ENCODE data around the gene FDPS.

FDPS gene

GRCh38 chr1:155360051-155360450 is 51.4 kb downstream of the FDPS start:
- TF ChIP-seq SIN3A (IDR thresholded peaks at IDR 0.05; ENCODE audit: borderline replicate concordance, insufficient read depth, low read length), result no peak
- no peak for TF ChIP-seq FOXP2 (optimal IDR thresholded peaks at IDR 0.05; ENCODE audit: borderline replicate concordance, extremely low read depth, extremely low read length, insufficient read depth)
- no peak for TF ChIP-seq REST (IDR thresholded peaks at IDR 0.05; ENCODE audit: insufficient read depth in 1 of 2, low read depth in 2 of 2, low read length in 2 of 2)
